ENCODE results near the gene DST.

Gene DST

GRCh38 chr6:56516003-56516402 lies 126.7 kb downstream of the DST start:
- no peaks in the 10 kb centered on the region for H3K27me3 ChIP-seq (ENCODE audit: insufficient read depth, low read length)
- no peak overlapping the region for H3K27ac ChIP-seq (ENCODE audit: low read depth, low read length)
- WGBS (ENCODE audit: extremely low coverage, insufficient coverage, insufficient read length), result no CpG with 5 or more reads among the region's 1 CpG
- no peak overlapping the region for H2AFZ ChIP-seq (ENCODE audit: insufficient read depth, low read length, poor library complexity)
- H2BK120ac ChIP-seq (ENCODE audit: insufficient read depth, low read length, poor library complexity), result no peak overlapping the region
- H3K18ac ChIP-seq (ENCODE audit: low read length), result no peak overlapping the region
- H2BK12ac ChIP-seq (ENCODE audit: low read length), result no peak overlapping the region
- no peak overlapping the region for H3K23ac ChIP-seq (ENCODE audit: low read length)
- H3K9ac ChIP-seq (ENCODE audit: low read length), result no peak overlapping the region
- H3K79me2 ChIP-seq (ENCODE audit: control insufficient read depth, insufficient read depth, low read length, poor library complexity), result no peaks in the 10 kb centered on the region
- H3K4me3 ChIP-seq (ENCODE audit: low read depth, low read length), result no peak overlapping the region
- H3K14ac ChIP-seq (ENCODE audit: low read length), result no peak overlapping the region
- peaks cover 8 to 10% of the 10 kb centered on the region in 2 experiments for H3K36me3 ChIP-seq (ENCODE audit: control insufficient read depth in 1 of 2, insufficient read depth in 2 of 2, low read length in 2 of 2)
- no peaks in the 10 kb centered on the region for H3K79me1 ChIP-seq (ENCODE audit: low read length)
- H2AK5ac ChIP-seq (ENCODE audit: low read length), result no peak overlapping the region
- H4K91ac ChIP-seq (ENCODE audit: low read depth, low read length), result no peak overlapping the region
- H2BK5ac ChIP-seq (ENCODE audit: low read depth, low read length, poor library complexity), result no peak overlapping the region
- H3K4me1 ChIP-seq (ENCODE audit: control insufficient read depth in 1 of 2, insufficient read depth in 2 of 2, low read length in 2 of 2), result no peaks in the 10 kb centered on the region
- no peak overlapping the region for H3K4me2 ChIP-seq (ENCODE audit: low read length)
- H3K9me3 ChIP-seq (ENCODE audit: insufficient read depth, low read depth, low read length), result no peaks in the 10 kb centered on the region
- H3K4ac ChIP-seq (ENCODE audit: low read depth, low read length), result no peak overlapping the region
- no peak overlapping the region for H4K8ac ChIP-seq (ENCODE audit: low read depth, low read length)
- no peak overlapping the region for H4K12ac ChIP-seq (ENCODE audit: low read depth, low read length)
- no peak for DNase-seq

GRCh38 chr6:56515081-56515905 lies 127.4 kb downstream of the DST start:
- Histone ChIP-seq H2AFZ (ENCODE audit: insufficient read depth, low read length, poor library complexity) (no peak overlapping the region), H2BK12ac (ENCODE audit: low read length) (no peak overlapping the region), H2BK5ac (ENCODE audit: low read depth, low read length, poor library complexity) (no peak overlapping the region), H3K4me2 (ENCODE audit: low read length) (no peak overlapping the region), H2AK5ac (ENCODE audit: low read length) (no peak overlapping the region), H3K18ac (ENCODE audit: low read length) (no peak overlapping the region), H3K4ac (ENCODE audit: low read depth, low read length) (no peak overlapping the region), H4K8ac (ENCODE audit: low read depth, low read length) (no peak overlapping the region), H3K9me3 (ENCODE audit: insufficient read depth, low read depth, low read length) (no peaks in the 10 kb centered on the region), H3K4me3 (ENCODE audit: low read depth, low read length) (no peak overlapping the region), H3K79me2 (ENCODE audit: control insufficient read depth, insufficient read depth, low read length, poor library complexity) (no peaks in the 10 kb centered on the region), H3K36me3 (ENCODE audit: control insufficient read depth in 1 of 2, insufficient read depth in 2 of 2, low read length in 2 of 2) (peaks cover 8 to 10% of the 10 kb centered on the region in 2 experiments), H3K4me1 (ENCODE audit: control insufficient read depth in 1 of 2, insufficient read depth in 2 of 2, low read length in 2 of 2) (no peaks in the 10 kb centered on the region), H2BK120ac (ENCODE audit: insufficient read depth, low read length, poor library complexity) (no peak overlapping the region), H3K27ac (ENCODE audit: low read depth, low read length) (no peak overlapping the region), H3K14ac (ENCODE audit: low read length) (no peak overlapping the region), H3K9ac (ENCODE audit: low read length) (no peak overlapping the region), H3K27me3 (ENCODE audit: insufficient read depth, low read length) (no peaks in the 10 kb centered on the region), H4K12ac (ENCODE audit: low read depth, low read length) (no peak overlapping the region), H3K79me1 (ENCODE audit: low read length) (no peaks in the 10 kb centered on the region), H3K23ac (ENCODE audit: low read length) (no peak overlapping the region), H4K91ac (ENCODE audit: low read depth, low read length) (no peak overlapping the region)
- no CpG with 5 or more reads among the region's 7 CpGs for WGBS (ENCODE audit: extremely low coverage, insufficient coverage, insufficient read length)
- DNase-seq, result no peak

GRCh38 chr6:56514395-56514794 lies 128.3 kb downstream of the DST start:
- no peak overlapping the region for H3K9ac ChIP-seq (ENCODE audit: low read length)
- no peak overlapping the region for H3K14ac ChIP-seq (ENCODE audit: low read length)
- no peak overlapping the region for H3K23ac ChIP-seq (ENCODE audit: low read length)
- H4K12ac ChIP-seq (ENCODE audit: low read depth, low read length), result no peak overlapping the region
- no peaks in the 10 kb centered on the region for H3K9me3 ChIP-seq (ENCODE audit: insufficient read depth, low read depth, low read length)
- no peak overlapping the region for H2AFZ ChIP-seq (ENCODE audit: insufficient read depth, low read length, poor library complexity)
- no peaks in the 10 kb centered on the region for H3K4me1 ChIP-seq (ENCODE audit: control insufficient read depth in 1 of 2, insufficient read depth in 2 of 2, low read length in 2 of 2)
- no peak overlapping the region for H3K18ac ChIP-seq (ENCODE audit: low read length)
- WGBS (ENCODE audit: extremely low coverage, insufficient coverage, insufficient read length), result no CpG with 5 or more reads among the region's 2 CpGs
- H3K4me3 ChIP-seq (ENCODE audit: low read depth, low read length), result no peak overlapping the region
- no peak overlapping the region for H3K27ac ChIP-seq (ENCODE audit: low read depth, low read length)
- H3K4me2 ChIP-seq (ENCODE audit: low read length), result no peak overlapping the region
- H4K8ac ChIP-seq (ENCODE audit: low read depth, low read length), result no peak overlapping the region
- no peak overlapping the region for H4K91ac ChIP-seq (ENCODE audit: low read depth, low read length)
- DNase-seq, result peak in 1 of 2 donors; percentile 61
- H3K79me2 ChIP-seq (ENCODE audit: control insufficient read depth, insufficient read depth, low read length, poor library complexity), result no peaks in the 10 kb centered on the region
- no peak overlapping the region for H2AK5ac ChIP-seq (ENCODE audit: low read length)
- no peak overlapping the region for H3K4ac ChIP-seq (ENCODE audit: low read depth, low read length)
- no peak overlapping the region for H2BK5ac ChIP-seq (ENCODE audit: low read depth, low read length, poor library complexity)
- no peaks in the 10 kb centered on the region for H3K27me3 ChIP-seq (ENCODE audit: insufficient read depth, low read length)
- no peak overlapping the region for H2BK12ac ChIP-seq (ENCODE audit: low read length)
- no peak overlapping the region for H2BK120ac ChIP-seq (ENCODE audit: insufficient read depth, low read length, poor library complexity)
- H3K36me3 ChIP-seq (ENCODE audit: control insufficient read depth in 1 of 2, insufficient read depth in 2 of 2, low read length in 2 of 2), result peaks cover 8 to 10% of the 10 kb centered on the region in 2 experiments
- no peaks in the 10 kb centered on the region for H3K79me1 ChIP-seq (ENCODE audit: low read length)

GRCh38 chr6:56513631-56514030 lies 129.1 kb downstream of the DST start:
- DNase-seq, result peak; percentile 71 to 93
- H2BK120ac ChIP-seq (ENCODE audit: insufficient read depth, low read length, poor library complexity), result no peak overlapping the region
- no peak overlapping the region for H3K4me2 ChIP-seq (ENCODE audit: low read length)
- no peak overlapping the region for H2AFZ ChIP-seq (ENCODE audit: insufficient read depth, low read length, poor library complexity)
- H3K4ac ChIP-seq (ENCODE audit: low read depth, low read length), result no peak overlapping the region
- no peak overlapping the region for H4K91ac ChIP-seq (ENCODE audit: low read depth, low read length)
- H3K36me3 ChIP-seq (ENCODE audit: control insufficient read depth in 1 of 2, insufficient read depth in 2 of 2, low read length in 2 of 2), result peaks cover 6 to 10% of the 10 kb centered on the region in 2 experiments
- H3K9ac ChIP-seq (ENCODE audit: low read length), result no peak overlapping the region
- no peak overlapping the region for H2BK5ac ChIP-seq (ENCODE audit: low read depth, low read length, poor library complexity)
- no peak overlapping the region for H3K23ac ChIP-seq (ENCODE audit: low read length)
- WGBS (ENCODE audit: extremely low coverage, insufficient coverage, insufficient read length), result no CpG with 5 or more reads among the region's 1 CpG
- no peaks in the 10 kb centered on the region for H3K9me3 ChIP-seq (ENCODE audit: insufficient read depth, low read depth, low read length)
- H3K14ac ChIP-seq (ENCODE audit: low read length), result no peak overlapping the region
- H3K79me1 ChIP-seq (ENCODE audit: low read length), result no peaks in the 10 kb centered on the region
- H2AK5ac ChIP-seq (ENCODE audit: low read length), result no peak overlapping the region
- H3K18ac ChIP-seq (ENCODE audit: low read length), result no peak overlapping the region
- no peaks in the 10 kb centered on the region for H3K79me2 ChIP-seq (ENCODE audit: control insufficient read depth, insufficient read depth, low read length, poor library complexity)
- no peaks in the 10 kb centered on the region for H3K27me3 ChIP-seq (ENCODE audit: insufficient read depth, low read length)
- H3K4me3 ChIP-seq (ENCODE audit: low read depth, low read length), result no peak overlapping the region
- H4K12ac ChIP-seq (ENCODE audit: low read depth, low read length), result no peak overlapping the region
- H4K8ac ChIP-seq (ENCODE audit: low read depth, low read length), result no peak overlapping the region
- H2BK12ac ChIP-seq (ENCODE audit: low read length), result no peak overlapping the region
- H3K4me1 ChIP-seq (ENCODE audit: control insufficient read depth in 1 of 2, insufficient read depth in 2 of 2, low read length in 2 of 2), result no peaks in the 10 kb centered on the region
- no peak overlapping the region for H3K27ac ChIP-seq (ENCODE audit: low read depth, low read length)
